Measurements from ENCODE around the gene STON1.
"Not testable (repeated sequence)": the region's sequence is repeated elsewhere in the genome, so short reads cannot be mapped to it uniquely, and the experiment has no call there.

Gene STON1

DNA sequence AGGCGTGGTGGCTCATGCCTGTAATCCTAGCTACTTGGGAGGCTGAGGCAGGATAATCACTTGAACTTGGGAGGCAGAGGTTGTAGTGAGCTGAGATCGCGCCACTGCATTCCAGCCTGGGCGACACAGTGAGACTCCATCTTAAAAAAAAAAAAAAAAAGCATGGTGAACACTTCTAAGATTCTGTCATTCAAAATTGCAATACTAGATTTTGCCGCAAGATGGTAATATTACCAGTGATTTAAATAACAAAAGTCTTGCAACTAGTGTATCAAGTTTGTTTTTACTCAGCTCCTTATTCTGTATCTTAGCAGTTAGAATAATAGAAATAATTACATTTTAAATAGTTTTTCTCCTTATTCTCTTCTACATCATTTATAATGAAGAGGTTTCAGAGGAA, 92.7 kb downstream of the STON1 start:
- not testable (repeated sequence) for DNase-seq

DNA sequence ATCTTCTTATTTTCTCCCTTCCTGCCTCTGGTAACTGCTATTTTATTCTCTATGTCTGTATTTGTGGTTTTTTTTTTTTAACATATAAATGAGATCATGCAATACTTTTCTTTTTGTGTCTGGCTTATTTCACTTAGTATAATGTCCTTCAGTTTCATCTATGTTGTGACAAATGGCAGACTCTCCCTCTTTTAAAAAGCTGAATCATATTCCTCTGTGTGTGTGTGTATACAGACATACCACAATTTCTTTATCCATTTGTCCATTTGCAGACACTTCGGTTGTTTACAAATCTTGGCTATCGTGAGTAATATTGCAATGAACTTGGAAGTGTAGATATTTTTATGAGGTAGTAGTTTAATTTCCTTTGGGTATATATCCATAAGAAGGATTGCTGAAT, 94.7 kb downstream of the STON1 start:
- no peak for DNase-seq

DNA sequence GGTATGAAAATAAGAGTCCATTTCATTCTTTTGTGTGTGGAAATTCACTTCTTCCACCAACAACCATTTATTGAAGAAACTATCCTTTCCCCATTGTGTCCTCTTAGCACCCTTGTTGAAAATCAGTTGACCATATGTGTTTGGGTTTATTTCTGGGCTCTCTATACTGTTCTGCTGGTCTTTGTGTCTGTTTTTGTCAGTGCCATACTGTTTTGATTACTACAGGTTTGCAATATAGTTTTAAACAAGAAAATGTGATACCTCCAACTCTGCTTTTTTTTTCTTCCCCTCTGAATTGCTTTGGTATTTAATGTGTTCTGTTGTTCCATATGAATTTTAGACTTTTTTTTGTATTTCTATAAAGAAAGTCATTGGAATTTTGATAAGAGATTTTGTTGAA, 96.1 kb downstream of the STON1 start:
- no peak for DNase-seq

DNA sequence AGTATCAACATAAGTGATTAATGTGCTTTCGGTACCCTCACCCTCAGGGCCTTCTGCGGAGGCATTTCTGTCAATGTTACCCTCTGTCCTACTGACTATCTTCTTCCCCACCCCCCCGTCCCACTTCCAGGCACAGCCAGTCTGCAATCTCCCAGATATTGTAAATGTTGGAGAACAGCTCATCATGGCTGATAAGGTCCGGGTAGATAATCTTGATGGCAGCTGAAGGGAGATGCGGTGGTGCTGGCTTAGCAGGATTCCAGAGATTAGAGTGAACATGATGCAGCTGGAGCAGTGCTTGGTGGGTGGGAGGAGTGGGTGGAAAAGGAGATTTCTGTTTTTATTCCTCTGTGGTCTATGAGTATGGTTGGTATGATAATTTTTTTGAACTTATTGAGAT, 103.2 kb downstream of the STON1 start:
- no peak for DNase-seq

DNA sequence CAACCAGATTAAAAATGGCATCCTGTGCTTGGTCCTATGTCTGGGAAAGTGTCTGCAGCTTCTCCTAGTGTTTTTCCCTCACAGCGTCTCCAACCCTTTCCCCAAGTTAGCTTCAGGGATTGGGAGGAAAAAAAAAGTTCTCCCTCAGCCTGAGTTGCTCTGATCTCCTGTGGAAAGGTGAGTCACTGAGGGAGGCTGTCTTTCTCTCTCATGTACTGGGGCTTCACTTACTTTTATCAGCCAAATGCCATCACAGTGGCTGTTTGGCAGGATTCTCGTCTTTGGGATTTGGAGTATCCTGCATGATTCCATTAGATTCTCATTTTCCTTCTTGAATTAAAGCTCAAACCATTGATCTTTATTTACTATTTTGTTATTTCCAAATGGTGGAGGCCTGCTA, 105.8 kb downstream of the STON1 start:
- DNase-seq = no peak

DNA sequence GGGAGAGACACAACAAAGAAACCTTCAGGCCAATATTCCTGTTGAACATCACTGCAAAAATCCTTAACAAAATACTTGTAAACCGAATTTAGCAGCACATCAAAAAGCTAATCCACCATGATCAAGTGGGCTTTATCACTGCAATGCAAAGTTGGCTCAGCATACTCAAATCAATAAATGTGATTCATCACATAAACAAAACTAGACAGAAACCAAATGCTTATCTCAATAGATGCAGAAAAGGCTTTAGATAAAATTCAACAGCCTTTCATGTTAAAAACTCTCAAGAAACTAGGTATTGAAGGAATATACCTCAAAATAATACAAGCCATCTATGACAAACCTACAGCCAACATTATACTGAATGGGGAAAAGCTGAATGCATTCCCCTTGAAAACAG, 108.3 kb downstream of the STON1 start:
- no peak for DNase-seq

All from activated CD8-positive, alpha-beta memory T cell treated with anti-CD3 and anti-CD28 coated beads, Interleukin-2, amount 50 U/mL, for 4 hours (primary cell).